Esophagus muscularis mucosa (tissue), 4 donors: ENCODE results near the gene TMEM244. TPM values are rescaled to one million over a fixed set of nuclear protein-coding genes. Genes with fewer than 3 reads are reported as not detected.
"Not testable (repeated sequence)": the region's sequence is repeated elsewhere in the genome, so short reads cannot be mapped to it uniquely, and the experiment has no call there.

Source experiments
- DNase-seq: peaks from one replicate; pipeline ENCODE4 v3.0.0-alpha.2; 2017; ENCODE audit errors: extremely low spot score
- H3K27ac ChIP-seq, 4 donors: fragments of 200-600 bp; sonication (generic); replicated peaks in 1 of 4; 1 replicate in 3 of 4; 2 replicates in 1 of 4; pipeline ENCODE4 v1.5.1; 2016 to 2019; ENCODE audit warnings: mild to moderate bottlenecking in 1 of 4
- H3K27me3 ChIP-seq, 4 donors: fragments of 200-600 bp; sonication (generic); one replicate each; pipeline versions ENCODE4 v1.5.1 to v1.6.0; 2016 to 2019
- H3K36me3 ChIP-seq, 4 donors: fragments of 200-600 bp; sonication (generic); one replicate each; pipeline ENCODE4 v1.5.1; 2016 to 2019
- H3K4me1 ChIP-seq, 4 donors: fragments of 200-600 bp; sonication (generic); one replicate each; pipeline ENCODE4 v1.5.1; 2016 to 2019
- H3K4me3 ChIP-seq, 4 donors: fragments of 200-600 bp; sonication (generic); 1 replicate in 2 of 4; 2 replicates in 2 of 4; pipeline ENCODE4 v1.5.1; 2016 to 2019; ENCODE audit warnings: mild to moderate bottlenecking in 4 of 4, moderate library complexity in 1 of 4
- H3K9me3 ChIP-seq, 4 donors: fragments of 200-600 bp; sonication (generic); 1 replicate in 3 of 4; 2 replicates in 1 of 4; pipeline ENCODE4 v1.5.1; 2016 to 2019
- EP300 ChIP-seq: sonication (generic); formaldehyde crosslinking; IDR thresholded peaks from one replicate; pipeline ENCODE4 v1.6.1; 2017; ENCODE audit warnings: antibody characterized with exemption
- POLR2A ChIP-seq: fragments of 450-650 bp; IDR thresholded peaks from one replicate; pipeline ENCODE4 v1.6.1; 2017; ENCODE audit warnings: antibody characterized with exemption, moderate library complexity, mild to moderate bottlenecking, low read depth
- POLR2AphosphoS5 ChIP-seq, 2 donors: sonication (generic); formaldehyde crosslinking; IDR thresholded peaks; one replicate each; pipeline ENCODE4 v1.6.1; 2017; ENCODE audit warnings: antibody characterized with exemption in 2 of 2
- WGBS: methylation state at CpG from one replicate; pipeline ENCODE4 v1.1.5; 2018; 5-methylcytosine and 5-hydroxymethylcytosine counted together
- intact Hi-C: fragments of 100-400 bp; cut with DNase I; formaldehyde crosslinking; loops from one replicate; pipeline ENCODE4 v1.15.1; 2023
- total RNA-seq, 4 donors: library from RNA; depleted of rRNA; stranded (reverse); fragments of >200 nt; gene quantifications; one replicate each; pipeline versions ENCODE4 v1.1.0 to v1.2.1, GENCODE V29; 2016
- TF ChIP-seq, protein P1 (sequence below), 3 experiments: fragments of 200-600 bp in 2 of 3; fragments of 450-650 bp in 1 of 3; sonication (generic) in 2 of 3; IDR thresholded peaks; one replicate each; pipeline ENCODE4 v1.5.1; 2017 to 2019; ENCODE audit warnings: antibody characterized with exemption in 3 of 3, mild to moderate bottlenecking in 2 of 3, moderate library complexity in 1 of 3

Gene TMEM244
- total RNA-seq, 4 donors from 2014 or later = not detected

DNA sequence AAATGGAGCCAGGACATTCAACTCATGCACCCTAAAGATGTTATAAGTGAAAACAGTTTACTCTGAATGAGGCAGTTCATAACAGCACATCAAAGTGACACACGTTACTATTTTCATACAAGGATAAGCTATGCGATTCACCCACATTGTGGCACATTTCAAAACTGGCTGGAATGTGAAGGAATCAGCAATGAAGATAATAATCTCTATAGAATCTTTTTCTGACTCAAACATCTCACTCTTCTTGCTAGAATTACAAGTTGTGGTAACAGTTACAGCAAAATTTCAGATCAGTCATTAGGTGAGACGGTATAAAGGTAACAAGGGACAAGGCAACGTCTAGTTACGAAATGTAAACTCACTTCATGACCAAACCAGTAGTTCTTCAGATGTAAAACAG is 17.5 kb downstream of the TMEM244 start:
- no peak overlapping the region for H3K27ac ChIP-seq
- H3K4me3 ChIP-seq = no peak overlapping the region
- TF ChIP-seq, protein P1, sequence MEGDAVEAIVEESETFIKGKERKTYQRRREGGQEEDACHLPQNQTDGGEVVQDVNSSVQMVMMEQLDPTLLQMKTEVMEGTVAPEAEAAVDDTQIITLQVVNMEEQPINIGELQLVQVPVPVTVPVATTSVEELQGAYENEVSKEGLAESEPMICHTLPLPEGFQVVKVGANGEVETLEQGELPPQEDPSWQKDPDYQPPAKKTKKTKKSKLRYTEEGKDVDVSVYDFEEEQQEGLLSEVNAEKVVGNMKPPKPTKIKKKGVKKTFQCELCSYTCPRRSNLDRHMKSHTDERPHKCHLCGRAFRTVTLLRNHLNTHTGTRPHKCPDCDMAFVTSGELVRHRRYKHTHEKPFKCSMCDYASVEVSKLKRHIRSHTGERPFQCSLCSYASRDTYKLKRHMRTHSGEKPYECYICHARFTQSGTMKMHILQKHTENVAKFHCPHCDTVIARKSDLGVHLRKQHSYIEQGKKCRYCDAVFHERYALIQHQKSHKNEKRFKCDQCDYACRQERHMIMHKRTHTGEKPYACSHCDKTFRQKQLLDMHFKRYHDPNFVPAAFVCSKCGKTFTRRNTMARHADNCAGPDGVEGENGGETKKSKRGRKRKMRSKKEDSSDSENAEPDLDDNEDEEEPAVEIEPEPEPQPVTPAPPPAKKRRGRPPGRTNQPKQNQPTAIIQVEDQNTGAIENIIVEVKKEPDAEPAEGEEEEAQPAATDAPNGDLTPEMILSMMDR (IDR thresholded peaks at IDR 0.05) = no peak
- no peak for TF ChIP-seq POLR2A
- TF ChIP-seq EP300 = no peak
- no peak for TF ChIP-seq POLR2AphosphoS5 (IDR thresholded peaks at IDR 0.05)
- no peaks in the 10 kb centered on the region for H3K9me3 ChIP-seq
- no peak for DNase-seq
- 70% methylated on average over 5 of the region's 5 CpGs for WGBS
- H3K27me3 ChIP-seq = no peaks in the 10 kb centered on the region
- H3K36me3 ChIP-seq = no peaks in the 10 kb centered on the region
- H3K4me1 ChIP-seq = no peaks in the 10 kb centered on the region
- intact Hi-C loops = no loop called here

DNA sequence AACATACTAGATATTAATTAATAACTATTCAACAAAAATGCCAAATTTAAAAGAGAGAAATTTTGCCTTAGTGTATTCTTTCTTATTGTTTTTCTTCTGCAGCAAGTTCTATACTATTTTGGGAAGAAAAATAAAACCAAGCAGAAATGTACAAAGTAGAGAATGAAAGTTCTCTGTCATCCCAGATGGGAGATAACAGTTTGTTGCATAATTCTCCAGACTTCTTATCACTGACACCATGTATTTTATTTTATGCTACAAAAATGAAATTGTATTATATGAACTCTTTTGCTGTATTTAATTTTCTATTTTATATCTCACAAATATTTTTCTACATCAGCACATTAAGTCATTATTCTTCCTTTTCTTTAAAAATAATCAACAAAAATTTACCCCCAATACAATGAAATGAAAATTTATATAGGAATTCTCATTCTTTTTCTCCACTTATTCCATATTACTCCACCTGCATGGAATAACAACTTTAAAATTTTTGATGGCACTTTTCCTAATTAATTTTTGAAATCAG is 18.2 kb downstream of the TMEM244 start:
- intact Hi-C loops = no loop called here
- H3K36me3 ChIP-seq = no peaks in the 10 kb centered on the region

DNA sequence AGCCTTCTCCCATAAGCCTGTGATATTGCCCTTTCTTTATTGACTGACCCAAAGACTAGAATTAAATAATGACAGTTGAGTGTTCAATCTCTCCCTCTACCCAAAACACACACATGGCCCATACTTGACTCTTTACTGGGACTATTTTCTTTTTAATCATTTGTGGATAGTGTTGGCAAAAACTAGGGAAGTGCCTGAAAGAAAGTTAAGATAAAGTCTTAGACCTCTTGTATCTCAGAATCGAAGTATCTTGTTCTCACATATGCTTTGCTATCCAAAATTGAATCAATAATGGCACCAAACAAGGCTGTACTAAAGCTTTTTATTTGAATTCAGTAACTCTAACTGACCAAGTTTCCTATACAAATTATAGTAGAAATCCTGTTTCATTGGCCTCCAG is 19.0 kb downstream of the TMEM244 start:
- Histone ChIP-seq H3K27ac (no peak overlapping the region), H3K9me3 (no peaks in the 10 kb centered on the region), H3K27me3 (no peaks in the 10 kb centered on the region), H3K4me3 (no peak overlapping the region), H3K4me1 (no peaks in the 10 kb centered on the region), H3K36me3 (no peaks in the 10 kb centered on the region)
- TF ChIP-seq POLR2AphosphoS5 (IDR thresholded peaks at IDR 0.05) (no peak), POLR2A (no peak), EP300 (no peak)
- TF ChIP-seq, protein P1 (IDR thresholded peaks at IDR 0.05) = no peak
- no peak for DNase-seq
- intact Hi-C loops = no loop called here
- 83% methylated on average over 1 of the region's 1 CpG for WGBS

More for the DNA sequence above, 18.2 kb downstream of the TMEM244 start:
- Histone ChIP-seq H3K27me3 (no peaks in the 10 kb centered on the region), H3K27ac (no peak overlapping the region), H3K4me1 (no peaks in the 10 kb centered on the region), H3K4me3 (no peak overlapping the region), H3K9me3 (no peaks in the 10 kb centered on the region)
- no peak for TF ChIP-seq EP300
- TF ChIP-seq, protein P1 (IDR thresholded peaks at IDR 0.05) = no peak
- TF ChIP-seq POLR2AphosphoS5 (IDR thresholded peaks at IDR 0.05) = no peak
- no peak for DNase-seq

DNA sequence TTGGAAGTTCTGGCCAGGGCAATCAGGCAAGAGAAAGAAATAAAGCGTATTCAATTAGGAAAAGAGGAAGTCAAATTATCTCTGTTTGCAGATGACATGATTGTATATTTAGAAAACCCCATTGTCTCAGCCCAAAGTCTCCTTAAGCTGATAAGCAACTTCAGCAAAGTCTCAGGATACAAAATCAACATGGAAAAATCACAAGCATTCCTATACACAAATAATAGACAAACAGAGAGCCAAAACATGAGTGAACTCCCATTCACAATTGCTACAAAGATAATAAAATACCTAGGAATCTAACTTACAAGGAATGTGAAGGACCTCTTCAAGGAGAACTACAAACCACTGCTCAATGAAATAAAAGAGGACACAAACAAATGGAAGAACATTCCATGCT is 21.6 kb downstream of the TMEM244 start:
- H3K4me3 ChIP-seq, H3K27me3 ChIP-seq, H3K36me3 ChIP-seq, H3K27ac ChIP-seq, intact Hi-C loops, H3K4me1 ChIP-seq, DNase-seq, H3K9me3 ChIP-seq: not testable (repeated sequence)
- WGBS = 32% methylated on average over 1 of the region's 1 CpG

DNA sequence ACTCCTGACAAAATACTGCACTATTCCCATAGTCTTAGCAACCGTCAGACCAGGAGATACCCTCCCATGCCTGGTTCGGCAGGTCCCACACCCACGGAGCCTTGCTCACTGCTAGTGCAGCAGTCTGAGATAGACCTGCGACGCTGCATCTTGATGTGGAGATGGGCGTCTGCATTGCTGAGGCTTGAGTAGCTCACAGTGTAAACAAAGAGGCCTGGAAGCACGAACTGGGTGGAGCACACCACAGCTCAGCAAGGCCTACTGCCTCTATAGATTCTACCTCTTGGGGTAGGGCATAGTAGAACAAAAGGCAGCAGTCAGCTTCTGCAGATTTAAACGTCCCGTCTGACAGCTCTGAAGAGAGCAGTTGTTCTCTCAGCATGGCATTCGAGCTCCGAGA is 25.4 kb downstream of the TMEM244 start:
- Histone ChIP-seq H3K4me3 (no peak overlapping the region), H3K36me3 (no peaks in the 10 kb centered on the region), H3K9me3 (no peaks in the 10 kb centered on the region), H3K27me3 (no peaks in the 10 kb centered on the region), H3K4me1 (no peaks in the 10 kb centered on the region), H3K27ac (no peak overlapping the region)
- no peak for DNase-seq
- intact Hi-C loops = no loop called here
- TF ChIP-seq, protein P1 (IDR thresholded peaks at IDR 0.05) = no peak
- TF ChIP-seq EP300 (no peak), POLR2A (no peak), POLR2AphosphoS5 (IDR thresholded peaks at IDR 0.05) (no peak)
- 94% methylated on average over 5 of the region's 11 CpGs for WGBS
